SKM-1 treated with dmso at 0.1 percent for 144 hours (cell line): ENCODE measurements around the gene ZMYND19.
"Not testable (repeated sequence)": the region's sequence is repeated elsewhere in the genome, so short reads cannot be mapped to it uniquely, and the experiment has no call there.

Experiments
- DNase-seq: peaks from one replicate; lab custom pipeline; 2025; ENCODE audit not compliant: unreplicated experiment; lab: John Stamatoyannopoulos, UW

ZMYND19 gene

DNA sequence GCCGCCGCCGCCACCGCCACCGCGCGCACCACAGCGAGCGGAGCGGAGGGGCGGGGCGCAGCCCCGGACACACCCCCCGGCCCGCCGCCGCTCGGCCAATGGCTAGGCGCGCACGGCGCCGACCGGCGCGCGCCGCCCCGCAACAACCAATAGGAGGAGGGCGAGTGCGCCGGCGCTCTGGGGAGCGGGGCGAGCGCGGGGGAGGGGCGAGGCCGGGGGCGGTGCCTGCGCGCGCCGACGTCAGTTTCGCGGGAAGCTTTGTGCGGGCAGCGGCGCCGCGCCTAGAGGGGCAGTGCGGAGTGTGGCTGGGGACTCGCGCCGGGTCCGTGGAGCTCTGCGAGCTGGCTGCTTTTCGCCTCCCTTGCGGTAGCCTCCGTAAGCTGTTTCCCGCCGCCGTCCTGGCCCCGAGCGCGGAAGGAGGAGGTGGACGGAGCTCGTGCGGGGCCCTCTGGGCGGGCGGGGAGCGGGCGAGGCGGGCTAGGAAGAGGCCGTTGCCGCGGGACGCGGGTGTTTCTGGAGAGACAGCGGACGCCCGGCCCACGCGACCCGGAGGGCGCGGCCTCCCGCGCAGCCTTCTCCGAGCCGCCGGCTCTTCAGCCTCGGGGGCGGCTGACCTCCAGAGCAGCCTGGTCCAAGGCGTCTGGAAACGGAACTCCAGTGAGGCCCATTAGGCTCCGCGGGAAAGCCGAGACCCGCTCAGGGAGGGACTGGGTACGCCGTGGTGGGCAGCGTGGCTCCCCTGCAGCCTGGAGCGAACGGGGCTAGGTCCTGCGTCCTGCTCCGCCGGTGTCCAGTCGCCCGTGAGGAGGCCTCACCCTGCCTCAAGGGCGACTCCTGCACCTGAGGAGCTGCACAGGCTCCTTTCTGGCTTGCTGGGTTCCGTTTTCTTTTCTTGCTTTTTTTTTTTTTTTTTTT, at the start of gene ZMYND19:
Gene ZMYND19, minus strand, starts transcription at position 44 of the 915 bp plus-strand sequence. CDS start 249 bp downstream, outside the sequence.
- DNase-seq = peak; percentile 88

DNA sequence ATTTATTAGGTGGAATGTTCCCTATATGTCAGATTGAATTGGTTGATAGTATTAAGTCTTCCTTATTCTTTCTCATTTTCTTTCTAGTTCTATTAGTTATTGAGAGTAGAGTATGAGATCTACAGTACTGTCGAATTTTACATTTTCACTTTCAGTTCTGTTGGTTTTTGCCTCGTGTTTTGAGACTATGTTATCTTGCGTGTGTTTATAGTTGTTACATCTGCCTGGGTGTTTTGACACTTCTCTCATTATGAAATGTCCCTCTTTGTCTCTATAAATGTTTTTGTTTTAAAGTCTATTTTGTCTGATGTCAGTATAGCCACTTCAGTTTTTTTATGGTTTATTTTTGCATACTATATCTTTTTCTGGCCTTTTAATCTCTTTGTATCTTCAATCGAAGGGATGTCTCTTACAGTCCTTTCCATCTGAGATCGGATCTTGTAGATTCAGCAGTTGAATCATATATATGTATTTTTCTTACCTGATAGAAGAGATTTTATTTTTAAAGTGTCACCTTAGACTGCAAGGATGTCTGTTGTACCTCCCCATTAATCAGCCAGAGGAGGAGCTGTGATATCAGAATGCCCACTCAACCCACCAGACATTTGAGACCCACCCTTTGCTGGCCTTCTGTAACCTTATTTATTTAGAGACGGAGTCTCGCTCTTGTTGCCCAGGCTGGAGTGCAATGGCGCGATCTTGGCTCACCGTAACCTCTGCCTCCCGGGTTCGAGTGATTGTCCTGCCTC, 49.2 kb upstream of the ZMYND19 start:
- DNase-seq = no peak

DNA sequence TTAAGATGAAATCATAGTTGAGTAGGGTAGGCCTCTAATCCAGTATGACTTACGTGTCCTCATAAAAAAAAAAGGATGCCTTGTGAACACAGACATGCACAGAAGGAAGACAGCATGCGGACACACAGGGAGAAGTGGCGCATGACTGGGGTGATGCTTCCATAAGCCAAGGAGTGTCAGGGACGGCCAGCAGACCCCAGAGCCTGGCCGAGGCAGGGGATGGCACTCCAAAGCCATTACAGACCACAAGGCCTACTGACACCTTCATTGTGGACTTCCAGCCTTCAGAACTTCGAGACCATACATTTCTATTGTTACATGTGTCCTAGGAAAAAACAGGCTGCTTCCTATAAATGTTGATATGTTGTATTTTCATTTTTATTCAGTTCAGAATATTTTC, 48.4 kb upstream of the ZMYND19 start:
- no peak for DNase-seq

DNA sequence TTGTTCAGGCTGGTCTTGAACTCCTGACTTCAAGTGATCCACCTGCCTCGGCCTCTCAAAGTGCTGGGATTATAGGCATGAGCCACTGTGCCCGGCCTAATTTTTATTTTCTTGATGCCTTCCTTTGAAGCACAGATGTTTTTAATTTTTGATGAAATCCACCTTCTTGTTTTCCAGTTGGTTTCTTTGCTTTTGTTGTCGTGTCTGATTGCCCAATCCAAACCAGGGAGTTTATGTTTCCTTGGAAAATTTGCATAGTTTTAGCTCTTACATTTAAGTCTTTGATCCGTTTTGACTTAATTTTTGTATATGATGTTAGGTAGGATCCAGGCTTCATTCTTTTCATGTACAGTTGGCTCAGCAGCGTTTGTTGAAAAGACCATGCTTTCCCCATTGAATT, 43.7 kb upstream of the ZMYND19 start:
- DNase-seq = no peak

DNA sequence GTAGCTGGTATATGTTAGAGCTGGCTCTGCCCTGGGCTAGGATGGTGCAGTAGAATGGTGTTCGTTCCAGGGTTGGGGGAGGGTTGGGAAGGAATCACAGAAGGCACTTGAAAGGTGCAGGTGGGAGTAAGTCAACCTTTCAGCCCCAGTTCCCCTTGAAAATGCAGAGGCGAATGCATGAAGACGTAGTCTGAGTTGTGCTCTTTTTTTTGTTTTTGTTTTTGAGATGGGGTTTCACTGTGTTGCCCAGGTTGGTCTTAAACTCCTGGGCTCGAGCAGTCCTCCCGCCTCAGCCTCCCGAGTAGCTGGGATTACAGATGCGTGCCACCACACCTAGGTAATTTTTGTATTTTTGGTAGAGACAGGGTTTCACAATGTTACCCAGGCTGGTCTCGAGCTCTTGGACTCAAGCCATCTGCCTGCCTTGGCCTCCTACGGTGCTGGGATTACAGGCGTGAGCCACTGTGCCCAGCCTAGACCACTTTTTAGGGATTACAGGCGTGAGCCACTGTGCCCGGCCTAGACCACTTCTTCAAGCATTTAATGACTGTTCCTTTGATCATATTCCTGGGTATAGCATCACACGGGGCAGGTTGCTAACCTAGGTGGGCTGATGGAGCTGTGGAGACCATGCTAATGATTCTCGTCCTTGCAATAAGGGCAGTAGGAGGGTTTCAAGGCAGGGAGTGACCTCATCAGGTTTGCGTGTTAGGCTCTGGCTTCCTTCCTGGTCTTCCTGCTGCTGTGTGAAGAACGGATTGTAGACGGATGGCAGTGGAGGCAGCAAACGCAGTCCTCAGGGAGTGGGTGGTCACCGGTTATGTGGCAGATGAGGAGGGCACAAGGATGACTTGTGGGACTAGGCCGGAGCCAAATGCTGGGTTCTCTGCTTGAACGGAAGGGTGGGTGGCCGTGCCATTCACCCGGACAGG, 42.2 kb upstream of the ZMYND19 start:
- DNase-seq = no peak

DNA sequence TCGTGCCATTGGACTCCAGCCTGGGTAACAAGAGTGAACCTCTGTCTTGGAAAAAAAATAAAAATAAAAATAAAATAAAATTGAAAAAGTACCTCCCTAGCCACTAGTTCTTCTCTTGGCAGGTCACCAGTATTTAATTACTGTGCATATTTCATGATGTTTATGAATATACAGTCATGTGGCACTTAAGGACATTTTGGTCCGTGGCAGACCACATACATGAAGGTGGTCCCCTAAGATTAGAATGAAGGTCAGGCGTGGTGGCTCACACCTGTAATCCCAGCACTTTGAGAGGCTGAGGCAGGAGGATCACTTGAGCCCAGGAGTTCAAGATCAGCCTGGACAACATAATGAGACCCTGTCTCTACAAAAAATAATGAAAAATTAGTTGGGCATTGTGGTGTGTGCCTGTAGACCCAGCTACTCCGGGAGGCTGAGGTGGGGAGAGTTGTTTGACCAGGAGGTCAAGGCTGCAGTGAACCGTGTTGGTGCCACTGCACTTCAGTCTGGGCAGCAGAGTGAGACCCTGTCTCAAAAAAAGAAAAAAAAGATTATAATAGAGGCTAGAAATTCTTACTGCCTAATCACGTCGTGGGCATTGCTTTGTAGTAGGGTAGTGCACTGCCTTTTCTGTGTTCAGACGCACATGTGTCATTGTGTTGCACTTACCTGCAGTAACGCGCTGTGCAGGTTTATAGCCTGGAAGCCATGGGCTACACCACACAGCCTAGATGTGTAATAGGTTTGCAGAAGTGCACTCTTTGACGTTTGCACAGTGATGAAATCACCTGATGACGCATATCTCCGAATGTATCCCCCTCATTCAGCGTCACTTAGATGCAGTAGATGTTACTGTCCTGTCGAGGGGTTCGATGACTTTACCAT, 41.3 kb upstream of the ZMYND19 start:
- no peak for DNase-seq

DNA sequence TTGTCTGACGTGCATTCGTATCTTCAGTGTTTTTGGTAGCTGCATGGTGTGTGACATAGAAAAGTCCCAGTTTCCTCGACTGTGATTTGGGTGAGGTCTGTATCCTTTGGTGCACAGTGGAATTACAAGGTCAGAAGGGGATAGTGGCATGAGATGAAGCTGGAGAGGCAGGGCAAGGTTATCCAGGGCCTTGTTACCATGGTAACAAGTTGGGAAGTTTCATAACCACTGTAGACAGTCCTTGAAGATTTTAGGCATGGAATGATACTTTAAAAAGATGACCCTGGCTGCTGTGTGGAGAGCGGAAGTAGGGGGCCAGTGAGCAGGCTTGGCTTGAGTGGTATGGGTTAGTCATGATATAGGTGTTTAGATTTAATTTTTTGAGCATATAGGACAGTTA, 40.4 kb upstream of the ZMYND19 start:
- no peak for DNase-seq

DNA sequence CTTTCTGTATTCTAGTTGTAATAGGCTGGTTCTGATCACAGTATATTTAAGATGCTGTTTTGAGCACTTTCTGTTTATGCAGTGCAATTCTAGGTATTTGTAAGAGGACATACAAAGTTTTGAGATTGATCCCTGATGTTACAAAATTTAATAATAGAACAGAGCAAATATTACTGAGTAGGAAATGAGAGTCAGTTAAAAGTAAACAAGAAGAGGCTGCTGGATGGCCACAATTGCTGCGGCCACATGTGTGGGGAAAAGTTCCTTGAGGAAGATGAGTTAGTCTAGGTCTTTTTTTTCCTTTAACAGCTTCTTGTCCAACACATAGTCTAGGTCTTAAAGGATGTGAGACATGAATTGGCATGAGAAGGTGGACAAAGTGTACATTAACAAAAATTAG, 39.8 kb upstream of the ZMYND19 start:
- no peak for DNase-seq

DNA sequence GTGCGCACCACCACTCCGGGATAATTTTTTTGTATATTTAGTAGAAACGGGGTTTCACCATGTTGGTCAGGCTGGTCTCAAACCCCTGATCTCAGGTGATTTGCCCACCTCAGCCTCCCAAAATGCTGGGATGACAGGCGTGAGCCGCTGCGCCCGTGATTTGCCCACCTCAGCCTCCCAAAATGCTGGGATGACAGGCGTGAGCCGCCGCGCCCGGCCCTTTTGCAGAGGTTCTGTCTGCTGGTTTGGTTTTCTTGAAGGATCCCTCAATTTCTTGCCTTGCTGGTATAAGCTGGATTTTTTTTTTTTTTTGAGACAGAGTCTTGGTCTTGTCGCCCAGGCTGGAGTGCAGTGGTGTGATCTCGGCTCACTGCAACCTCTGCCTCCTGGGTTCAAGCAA, 37.1 kb upstream of the ZMYND19 start:
- not testable (repeated sequence) for DNase-seq

DNA sequence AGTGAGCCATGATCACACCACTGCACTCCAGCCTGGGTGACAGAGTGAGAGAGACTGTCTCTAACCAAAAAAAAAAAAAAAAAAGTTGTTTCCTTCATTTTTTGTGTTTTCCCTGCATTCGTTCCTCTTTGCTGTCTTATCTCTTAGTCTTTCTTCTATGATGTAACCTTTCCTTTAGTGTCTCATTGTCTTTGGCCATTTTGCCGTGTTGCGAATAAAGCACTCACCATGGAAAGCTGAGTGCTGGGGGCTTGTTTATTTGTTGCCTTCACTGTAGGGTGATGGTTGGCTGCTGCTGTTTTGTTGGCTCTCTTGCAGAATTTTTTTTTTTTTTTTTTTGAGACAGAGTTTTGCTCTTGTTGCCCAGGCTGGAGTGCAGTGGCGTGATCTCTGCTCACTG, 36.2 kb upstream of the ZMYND19 start:
- DNase-seq = no peak

DNA sequence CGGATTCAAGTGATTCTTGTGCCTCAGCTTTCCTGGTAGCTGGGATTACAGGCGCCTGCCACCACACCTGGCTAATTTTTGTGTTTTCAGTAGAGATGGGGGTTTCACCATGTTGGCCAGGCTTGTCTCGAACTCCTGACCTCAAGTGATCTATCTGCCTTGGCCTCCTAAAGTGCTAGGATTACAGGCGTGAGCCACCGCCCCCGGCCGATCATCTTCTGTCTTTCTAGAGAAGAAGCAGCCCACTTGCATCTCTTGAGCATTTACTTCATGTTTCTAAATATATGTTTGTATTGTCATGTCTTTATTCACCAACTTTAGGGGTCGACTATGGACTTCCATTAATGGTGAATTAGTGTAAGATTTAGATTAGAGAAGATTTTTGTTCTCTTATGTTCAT, 31.9 kb upstream of the ZMYND19 start:
- not testable (repeated sequence) for DNase-seq

DNA sequence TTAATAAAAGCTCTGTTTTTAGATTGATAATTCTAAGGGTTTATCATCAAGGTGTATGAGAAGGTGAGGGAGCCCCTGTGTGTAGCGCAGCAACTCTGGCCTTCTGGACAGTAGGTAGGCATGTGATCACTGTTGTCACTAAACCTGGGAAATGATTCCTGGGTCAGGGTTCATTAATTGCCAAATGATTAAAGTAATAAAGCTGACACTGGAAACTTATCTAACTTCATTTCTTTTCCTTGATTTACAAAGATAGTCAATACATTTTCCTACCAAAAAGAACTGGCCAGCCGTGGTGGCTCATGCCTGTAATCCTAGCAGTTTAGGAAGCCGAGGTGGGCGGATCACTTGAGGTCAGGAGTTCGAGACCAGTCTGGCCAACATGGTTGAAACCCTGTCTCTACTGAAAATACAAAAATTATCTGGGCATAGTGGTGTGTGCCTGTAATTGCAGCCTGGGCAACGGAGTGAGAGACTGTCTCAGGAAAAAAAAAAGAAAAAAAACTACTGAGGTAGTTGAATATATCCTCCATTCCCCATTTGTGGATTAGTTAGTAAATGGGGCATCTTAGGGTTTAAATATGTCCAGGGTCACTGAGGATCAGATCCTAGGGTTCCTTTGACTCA, 30.9 kb upstream of the ZMYND19 start:
- DNase-seq = no peak

DNA sequence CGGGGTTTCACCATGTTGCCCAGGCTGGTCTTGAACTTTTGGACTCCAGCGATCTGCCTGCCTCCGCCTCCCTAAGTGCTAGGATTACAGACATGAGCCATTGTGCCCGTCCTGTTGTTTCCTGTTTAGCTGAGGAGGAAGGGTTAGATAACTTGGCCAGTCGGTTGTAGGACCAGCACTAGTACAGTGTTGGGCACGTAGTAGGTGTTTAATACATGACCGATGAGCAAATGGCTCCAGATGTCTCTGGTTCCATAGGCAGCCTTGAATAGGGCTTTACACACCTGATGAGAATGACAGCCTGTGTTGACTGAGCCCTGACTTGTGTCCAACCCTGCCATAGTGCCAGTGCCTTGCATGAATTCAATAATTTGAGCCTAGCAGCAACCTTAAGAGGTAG, 30.3 kb upstream of the ZMYND19 start:
- DNase-seq = no peak

DNA sequence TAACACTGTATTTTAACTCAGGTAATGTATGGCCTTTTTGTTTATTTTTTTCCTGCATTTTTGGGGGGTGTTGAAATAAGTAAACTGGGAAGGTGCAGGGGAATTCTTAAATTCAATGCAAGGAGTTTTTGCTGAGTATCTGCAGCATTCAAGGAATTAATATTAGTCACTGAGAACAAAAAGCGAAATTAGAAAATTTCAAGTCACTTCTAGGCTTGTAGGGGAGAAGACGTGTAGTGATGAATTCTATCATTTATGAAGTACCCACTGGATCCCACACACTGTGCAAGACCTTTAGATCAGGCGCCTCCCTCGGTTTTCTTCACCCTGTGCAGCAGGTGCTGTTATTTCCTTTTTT, 29.7 kb upstream of the ZMYND19 start:
- no peak for DNase-seq

DNA sequence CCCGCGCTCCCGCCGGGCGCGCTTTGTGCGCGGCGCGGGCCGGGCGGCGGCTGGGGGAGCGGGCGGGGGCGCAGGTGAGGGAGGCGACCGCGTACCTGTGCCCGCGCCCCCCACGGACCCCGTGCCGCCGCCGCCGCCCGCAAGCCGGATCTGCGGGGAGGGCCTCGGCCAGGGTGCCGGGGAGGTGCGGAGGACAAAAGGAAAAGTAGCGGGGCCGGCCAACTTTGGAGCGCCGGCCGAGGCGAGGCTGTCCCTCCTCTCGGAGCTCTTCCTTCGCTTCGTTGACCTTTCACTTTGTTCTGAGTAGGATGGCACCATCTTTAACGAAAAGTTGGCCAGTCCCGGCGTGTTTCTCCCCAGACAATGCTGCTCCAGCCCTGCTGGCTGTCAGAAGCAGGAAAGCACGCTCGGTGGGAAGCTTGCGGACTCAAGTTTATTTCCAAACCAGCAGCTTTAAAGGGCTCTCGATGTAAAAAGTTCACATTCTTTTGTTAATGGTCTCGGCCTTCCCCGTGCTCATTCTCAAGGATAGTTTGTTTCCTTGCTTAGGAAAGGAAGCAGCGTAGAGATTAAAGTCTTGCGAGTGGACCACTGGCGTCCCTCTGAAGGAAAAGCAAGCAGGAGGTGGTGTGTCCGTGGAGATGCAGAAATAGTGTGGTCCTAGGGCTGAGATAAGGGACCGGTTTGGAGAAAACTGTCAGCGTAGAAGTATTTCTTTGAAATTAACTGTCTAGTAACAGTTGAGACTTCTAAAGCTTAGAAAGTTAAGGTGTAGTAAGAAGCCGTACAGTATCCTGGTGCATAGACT, 29.1 kb upstream of the ZMYND19 start:
- DNase-seq = no peak

DNA sequence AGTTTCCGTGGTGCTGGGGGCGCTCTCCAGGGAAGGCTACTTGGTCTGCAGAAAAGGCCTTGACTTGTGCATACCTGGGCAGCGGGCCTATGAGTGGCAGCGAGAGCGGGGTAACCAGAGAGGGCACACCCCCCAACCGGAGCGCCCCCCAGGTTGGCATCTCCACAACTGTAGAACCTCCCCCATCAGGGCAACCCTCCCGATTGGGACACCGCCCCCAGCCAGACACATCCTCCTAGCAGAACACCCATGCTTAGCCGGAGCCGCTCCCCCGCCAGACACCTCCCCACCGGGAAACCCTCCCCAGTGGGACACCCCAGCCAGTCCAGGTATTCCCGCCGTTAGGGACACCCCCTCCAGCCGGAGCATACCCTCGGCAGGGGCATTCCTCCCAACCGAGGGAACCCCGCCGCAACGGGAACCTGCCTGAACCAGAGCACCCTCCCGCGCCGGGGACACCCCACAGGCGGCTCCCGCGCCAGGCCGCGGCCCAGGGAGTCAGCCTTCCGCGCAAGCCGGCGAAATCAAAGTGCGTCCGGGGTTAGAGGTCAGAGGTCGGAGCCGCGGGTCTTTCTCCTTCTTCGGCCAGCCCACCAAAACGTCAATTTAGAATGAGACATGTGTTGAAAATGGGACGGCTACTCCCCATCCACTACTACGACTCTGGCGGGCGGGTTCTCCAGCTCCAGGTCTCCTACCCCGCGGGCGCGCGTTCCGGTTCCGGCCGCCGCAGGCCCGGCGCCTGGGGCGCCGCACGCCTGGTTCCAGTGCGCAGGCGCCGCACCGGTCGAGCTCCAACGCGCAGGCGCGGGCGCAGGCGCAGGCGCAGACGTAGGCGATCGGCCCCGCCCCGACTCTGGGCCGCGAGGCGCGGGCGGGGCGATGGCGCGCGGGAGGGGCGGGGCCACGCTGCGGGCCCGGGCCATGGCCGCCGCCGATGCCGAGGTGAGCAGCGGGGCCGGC, 28.1 kb upstream of the ZMYND19 start, which contains the start of gene EHMT1:
Gene EHMT1, plus strand, starts transcription at position 901 of the 963 bp plus-strand sequence. Its CDS starts 24 bp downstream, at position 925.
- DNase-seq = peak; percentile 76

DNA sequence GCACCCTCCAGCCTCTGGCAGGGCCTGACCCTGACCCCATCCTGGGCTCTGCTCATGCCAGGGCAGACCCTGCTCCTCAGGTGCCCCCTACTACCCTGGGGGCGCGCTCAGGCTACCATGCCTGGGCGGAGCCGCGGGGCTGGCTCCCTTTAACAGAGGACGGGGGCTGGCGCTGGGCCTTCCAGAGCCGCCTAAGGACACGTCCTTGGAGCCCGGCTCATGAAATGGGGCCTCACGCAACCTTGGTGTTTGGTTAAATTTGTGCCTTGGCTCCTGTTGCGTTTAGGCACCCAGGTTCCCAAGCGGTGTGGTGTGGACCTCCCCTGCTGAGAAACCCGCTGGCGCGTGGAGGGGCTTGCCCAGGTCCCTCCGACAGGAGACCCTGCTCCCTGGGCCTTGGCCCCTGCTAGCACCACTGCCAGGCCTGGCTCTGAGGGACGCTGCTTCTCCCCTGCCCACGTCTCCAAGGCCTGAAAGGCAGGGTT, 25.1 kb upstream of the ZMYND19 start:
- DNase-seq = no peak
